ENCODE results near the gene CPEB2. TPM values are rescaled to one million over a fixed set of nuclear protein-coding genes. Genes with fewer than 3 reads are reported as not detected.
A peak's percentile ranks its signal among the peaks of the same experiment; 100 is the strongest.

Gene CPEB2
- total and polyA plus RNA-seq, 5 experiments from 2014 or later = 0.68 to 17.0 (median 1.7) TPM

- POLR2A ChIA-PET = interaction anchor here (0.7 to 1.4 kb wide), 5 partner anchors 15 to 1374 kb away, joined by 3 to 11 read pairs (median 3); partner anchors contain the start of genes BOD1L1 and FBXL5
- Mint-ChIP-seq H3K9me3 (no peaks in the 10 kb centered on the region), H3K27me3 (peaks cover 0 to 2% (median 0%) of the 10 kb centered on the region in 5 donors), H3K4me3 (peak overlapping the region; percentile 90 to 96 (median 94)), H3K36me3 (no peaks in the 10 kb centered on the region), H3K4me1 (peaks cover 8 to 21% (median 18%) of the 10 kb centered on the region in 4 donors), H3K27ac (peak overlapping the region; percentile 94 to 98 (median 97))
- ATAC-seq = peak; percentile 31 to 33
- peak in 6 of 10 donors; percentile 19 to 78 (median 36) for DNase-seq
Measured at GRCh38 chr4:15001248-15001868, 923 bp upstream of the CPEB2 start.

GRCh38 chr4:15002659-15003400 is 549 bp downstream of the CPEB2 start:
- POLR2A ChIA-PET = interaction anchor here (0.6 to 1.8 kb wide), 10 partner anchors 17 to 1349 kb away, joined by 3 to 17 read pairs (median 3); partner anchors contain the start of gene FBXL5
- H3K36me3 Mint-ChIP-seq = peaks cover 0 to 5% (median 0%) of the 10 kb centered on the region in 3 donors
- H3K9me3 Mint-ChIP-seq = no peaks in the 10 kb centered on the region
- peak; percentile 72 to 93 (median 85) for DNase-seq
- H3K27me3 Mint-ChIP-seq = no peaks in the 10 kb centered on the region
- H3K4me3 Mint-ChIP-seq = peak overlapping the region; percentile 85 to 96 (median 93)
- peaks cover 11 to 28% (median 22%) of the 10 kb centered on the region in 4 donors for H3K4me1 Mint-ChIP-seq
- H3K27ac Mint-ChIP-seq = peak overlapping the region; percentile 90 to 99 (median 97)
- ATAC-seq = peak; percentile 42 to 45

GRCh38 chr4:15003401-15003890 is 1.2 kb downstream of the CPEB2 start:
- Mint-ChIP-seq H3K4me1 (peaks cover 11 to 31% (median 24%) of the 10 kb centered on the region in 4 donors), H3K27ac (peak overlapping the region in 7 of 10 donors; percentile 43 to 98 (median 94)), H3K4me3 (peak overlapping the region; percentile 54 to 96 (median 84)), H3K9me3 (no peaks in the 10 kb centered on the region), H3K36me3 (peaks cover 0 to 9% (median 3%) of the 10 kb centered on the region in 3 donors), H3K27me3 (no peaks in the 10 kb centered on the region)
- DNase-seq = peak in 9 of 10 donors; percentile 41 to 77 (median 61)
- ATAC-seq = peak; percentile 16 to 26
- POLR2A ChIA-PET = interaction anchor here (0.6 to 1.8 kb wide), 12 partner anchors 18 to 1375 kb away, joined by 3 to 17 read pairs (median 3); partner anchors contain the start of gene FBXL5

GRCh38 chr4:15003891-15004738 is 1.8 kb downstream of the CPEB2 start:
- Mint-ChIP-seq H3K4me1 (peaks cover 11 to 31% (median 25%) of the 10 kb centered on the region in 4 donors), H3K4me3 (peak overlapping the region; percentile 68 to 94 (median 84)), H3K27ac (peak overlapping the region in 7 of 10 donors; percentile 34 to 81 (median 62)), H3K27me3 (no peaks in the 10 kb centered on the region), H3K36me3 (peaks cover 0 to 12% (median 3%) of the 10 kb centered on the region in 3 donors), H3K9me3 (no peaks in the 10 kb centered on the region)
- POLR2A ChIA-PET = interaction anchor here (0.6 to 1.8 kb wide), 9 partner anchors 9 to 1375 kb away, joined by 3 to 17 read pairs (median 3); partner anchors contain the start of gene FBXL5
- peak; percentile 7 to 20 for ATAC-seq
- DNase-seq = peak; percentile 37 to 76 (median 58)

- Mint-ChIP-seq H3K27me3 (no peaks in the 10 kb centered on the region), H3K27ac (peak overlapping the region; percentile 71 to 92 (median 87)), H3K4me3 (peak overlapping the region; percentile 77 to 94 (median 89)), H3K36me3 (peaks cover 0 to 18% (median 3%) of the 10 kb centered on the region in 3 donors), H3K9me3 (no peaks in the 10 kb centered on the region), H3K4me1 (peaks cover 13 to 32% (median 31%) of the 10 kb centered on the region in 4 donors)
- POLR2A ChIA-PET = interaction anchor here (0.6 to 1.6 kb wide), 4 partner anchors 9 to 1376 kb away, joined by 3 read pairs; no protein-coding TSS in a partner anchor
- DNase-seq (peak in 8 of 10 donors; percentile 4 to 31 (median 26)), ATAC-seq (no peak)
Measured at GRCh38 chr4:15004739-15005301, 2.5 kb downstream of the CPEB2 start.

GRCh38 chr4:15005474-15006115 is 3.3 kb downstream of the CPEB2 start:
- POLR2A ChIA-PET = interaction anchor here (1.6 kb wide), 1 partner anchor 1377 kb away, joined by 3 read pairs; no protein-coding TSS in a partner anchor
- Mint-ChIP-seq H3K9me3 (no peaks in the 10 kb centered on the region), H3K4me3 (peak overlapping the region; percentile 77 to 94 (median 89)), H3K27me3 (no peaks in the 10 kb centered on the region), H3K36me3 (peaks cover 0 to 25% (median 7%) of the 10 kb centered on the region in 3 donors), H3K27ac (peak overlapping the region; percentile 32 to 91 (median 79)), H3K4me1 (peaks cover 13 to 38% (median 35%) of the 10 kb centered on the region in 4 donors)
- DNase-seq = no peak
- ATAC-seq = no peak

GRCh38 chr4:15006416-15007024 is 4.2 kb downstream of the CPEB2 start:
- Mint-ChIP-seq H3K4me3 (peak overlapping the region in 8 of 10 donors; percentile 16 to 92 (median 72)), H3K27me3 (no peaks in the 10 kb centered on the region), H3K4me1 (peaks cover 13 to 32% (median 32%) of the 10 kb centered on the region in 4 donors), H3K27ac (peak overlapping the region in 3 of 10 donors; percentile 6 to 80 (median 30)), H3K9me3 (no peaks in the 10 kb centered on the region), H3K36me3 (peaks cover 0 to 32% (median 9%) of the 10 kb centered on the region in 3 donors)
- POLR2A ChIA-PET = no interaction called here
- DNase-seq (peak in 3 of 10 donors; percentile 30 to 45 (median 40)), ATAC-seq (no peak)

- POLR2A ChIA-PET = no interaction called here
- H3K36me3 Mint-ChIP-seq = peaks cover 3 to 38% (median 9%) of the 10 kb centered on the region in 3 donors
Measured at GRCh38 chr4:15007201-15007600, 4.9 kb downstream of the CPEB2 start.

GRCh38 chr4:15010038-15010585 is 7.8 kb downstream of the CPEB2 start:
- Mint-ChIP-seq H3K4me3 (no peak overlapping the region), H3K4me1 (peaks cover 14 to 44% (median 34%) of the 10 kb centered on the region in 4 donors), H3K36me3 (peaks cover 3 to 40% (median 9%) of the 10 kb centered on the region in 3 donors), H3K27ac (no peak overlapping the region), H3K9me3 (no peaks in the 10 kb centered on the region), H3K27me3 (no peaks in the 10 kb centered on the region)
- DNase-seq (no peak), ATAC-seq (no peak)
- POLR2A ChIA-PET = no interaction called here

More at GRCh38 chr4:15007201-15007600, 4.9 kb downstream of the CPEB2 start:
- DNase-seq (no peak), ATAC-seq (no peak)
- Mint-ChIP-seq H3K9me3 (no peaks in the 10 kb centered on the region), H3K4me3 (no peak overlapping the region), H3K27ac (no peak overlapping the region), H3K27me3 (no peaks in the 10 kb centered on the region), H3K4me1 (peaks cover 13 to 36% (median 32%) of the 10 kb centered on the region in 4 donors)

GRCh38 chr4:15011166-15011565 is 8.9 kb downstream of the CPEB2 start:
- Mint-ChIP-seq H3K27me3 (no peaks in the 10 kb centered on the region), H3K36me3 (peaks cover 3 to 48% (median 14%) of the 10 kb centered on the region in 3 donors), H3K27ac (no peak overlapping the region), H3K4me1 (peaks cover 7 to 34% (median 24%) of the 10 kb centered on the region in 4 donors), H3K4me3 (no peak overlapping the region), H3K9me3 (no peaks in the 10 kb centered on the region)
- ATAC-seq = no peak
- POLR2A ChIA-PET = no interaction called here
- no peak for DNase-seq
